HTERT RPE-1 (cell line): Measurements from ENCODE around the gene VAV2.

ENCODE experiments used
- in situ Hi-C: fragments of 300-500 bp; cut with MboI; formaldehyde crosslinking; loops from 4 replicates; pipeline ENCODE4 v1.14.3; 2020; ENCODE audit warnings: low sequenced_read_pairs

Gene VAV2

GRCh38 chr9:133857639-133858038, 134.5 kb downstream of the VAV2 start:
- in situ Hi-C loops: no loop called here

DNA sequence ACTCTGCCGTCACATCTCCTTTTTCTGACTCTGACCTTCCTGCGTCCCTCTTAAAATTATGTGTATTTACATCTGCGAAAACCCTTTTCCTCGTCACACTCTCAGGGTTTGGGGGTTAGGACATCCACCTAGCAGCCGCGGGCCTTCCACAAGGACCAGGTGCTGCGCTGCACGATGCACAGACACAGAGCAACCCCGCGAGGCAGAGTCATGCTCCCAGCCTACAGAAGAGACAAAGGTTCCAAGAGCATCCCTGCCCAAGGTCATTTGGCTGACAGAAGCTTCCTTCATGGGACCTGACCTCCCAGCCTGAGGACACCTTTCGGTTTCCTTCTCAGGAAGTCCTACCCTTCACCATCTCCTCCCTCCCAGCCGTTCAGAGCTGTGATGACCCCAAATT, 135.3 kb downstream of the VAV2 start:
- in situ Hi-C loops: no loop called here

GRCh38 chr9:133855802-133856521, 136.2 kb downstream of the VAV2 start:
- in situ Hi-C loops: no loop called here

DNA sequence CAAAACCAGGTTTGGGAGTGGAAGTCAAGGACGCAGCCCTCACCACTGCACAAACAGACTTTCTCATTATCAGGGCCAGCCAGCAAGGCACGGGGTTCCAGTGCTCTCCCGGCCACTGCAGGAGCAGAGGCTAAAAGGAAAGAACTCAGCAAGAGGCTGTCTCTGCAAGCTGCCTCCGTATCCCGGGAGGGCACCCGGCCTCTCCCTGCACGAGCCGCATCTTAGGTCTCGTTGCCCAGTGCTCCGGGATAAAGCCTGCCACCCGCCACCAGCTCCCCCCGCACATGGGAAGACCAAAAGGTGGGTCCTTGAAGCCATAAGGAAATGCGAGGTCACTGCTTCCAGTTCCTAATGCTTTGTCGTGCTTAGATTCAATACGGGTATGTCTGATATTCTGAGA, 136.8 kb downstream of the VAV2 start:
- in situ Hi-C loops: no loop called here

GRCh38 chr9:133854765-133855164, 137.4 kb downstream of the VAV2 start:
- in situ Hi-C loops: no loop called here

GRCh38 chr9:133854048-133854447, 138.1 kb downstream of the VAV2 start:
- in situ Hi-C loops: no loop called here

DNA sequence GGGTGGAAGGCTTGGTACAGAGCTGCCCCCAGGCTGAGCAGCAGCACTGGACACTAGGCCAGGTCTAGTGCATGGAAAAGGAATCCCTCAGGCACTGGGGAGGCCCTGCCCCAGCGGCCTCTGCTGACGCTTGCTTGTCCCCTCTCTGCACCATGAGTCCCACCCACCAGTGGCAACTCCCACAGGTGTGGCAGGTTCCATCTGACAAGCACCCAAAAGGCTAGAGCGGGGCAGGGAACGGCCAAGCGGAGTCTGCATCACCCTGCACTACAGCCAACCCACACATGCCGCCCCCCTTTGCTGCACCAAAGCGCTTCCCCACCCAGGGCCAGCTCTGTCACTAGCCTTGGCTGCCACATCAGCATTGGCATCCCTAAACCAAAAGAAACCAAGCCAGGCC, 138.8 kb downstream of the VAV2 start:
- in situ Hi-C loops: no loop called here

GRCh38 chr9:133852431-133852830, 139.7 kb downstream of the VAV2 start:
- in situ Hi-C loops: no loop called here

GRCh38 chr9:133851693-133852092, 140.4 kb downstream of the VAV2 start:
- in situ Hi-C loops: no loop called here

GRCh38 chr9:133850937-133851336, 141.2 kb downstream of the VAV2 start:
- in situ Hi-C loops: no loop called here

DNA sequence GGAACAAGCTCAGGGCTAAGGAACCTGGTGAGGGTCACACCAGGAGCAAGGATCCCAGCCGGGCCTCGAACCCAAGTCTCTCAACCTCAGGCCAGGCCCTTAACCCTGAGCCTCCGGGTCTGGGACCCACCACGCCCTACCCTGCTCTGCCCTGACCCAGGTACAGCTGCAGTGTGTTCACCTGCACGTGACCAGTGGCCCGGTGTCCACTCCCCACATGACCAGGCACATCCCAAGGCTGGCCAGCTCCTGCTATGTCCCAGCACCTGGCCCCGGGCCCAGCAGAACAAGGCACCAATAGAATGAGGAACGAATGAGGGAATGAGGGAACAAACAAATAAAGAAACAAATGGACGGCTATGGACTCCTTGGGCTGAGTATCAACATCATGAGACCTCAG, 142.0 kb downstream of the VAV2 start:
- in situ Hi-C loops: no loop called here

DNA sequence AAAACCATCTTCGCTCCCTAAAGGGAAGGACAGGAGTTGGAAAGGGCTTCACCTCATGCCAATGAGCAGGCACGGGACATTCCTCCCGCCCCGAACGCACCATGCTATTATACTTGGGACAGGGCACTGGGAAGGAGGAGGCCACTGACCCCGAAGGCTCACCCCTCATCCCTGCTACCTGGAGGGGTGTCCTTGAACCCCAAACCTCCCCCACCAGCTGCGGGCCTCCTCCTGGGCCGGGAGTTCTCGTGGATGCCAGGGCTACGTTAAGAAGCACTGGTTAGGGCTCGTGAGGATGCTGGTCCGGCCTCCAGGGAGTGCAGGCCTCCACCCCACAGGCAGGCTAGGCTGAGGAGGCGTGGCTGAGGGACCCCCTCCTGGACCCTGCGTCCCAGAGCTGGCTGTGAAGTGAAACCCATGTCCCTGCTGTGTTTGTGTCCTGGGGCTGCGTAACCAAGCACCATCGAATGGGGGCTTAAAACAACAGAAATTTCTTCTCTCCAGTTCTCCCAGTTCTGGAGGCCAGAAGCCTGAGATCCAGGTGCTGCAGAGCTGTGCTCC, 142.9 kb downstream of the VAV2 start:
- in situ Hi-C loops: no loop called here

DNA sequence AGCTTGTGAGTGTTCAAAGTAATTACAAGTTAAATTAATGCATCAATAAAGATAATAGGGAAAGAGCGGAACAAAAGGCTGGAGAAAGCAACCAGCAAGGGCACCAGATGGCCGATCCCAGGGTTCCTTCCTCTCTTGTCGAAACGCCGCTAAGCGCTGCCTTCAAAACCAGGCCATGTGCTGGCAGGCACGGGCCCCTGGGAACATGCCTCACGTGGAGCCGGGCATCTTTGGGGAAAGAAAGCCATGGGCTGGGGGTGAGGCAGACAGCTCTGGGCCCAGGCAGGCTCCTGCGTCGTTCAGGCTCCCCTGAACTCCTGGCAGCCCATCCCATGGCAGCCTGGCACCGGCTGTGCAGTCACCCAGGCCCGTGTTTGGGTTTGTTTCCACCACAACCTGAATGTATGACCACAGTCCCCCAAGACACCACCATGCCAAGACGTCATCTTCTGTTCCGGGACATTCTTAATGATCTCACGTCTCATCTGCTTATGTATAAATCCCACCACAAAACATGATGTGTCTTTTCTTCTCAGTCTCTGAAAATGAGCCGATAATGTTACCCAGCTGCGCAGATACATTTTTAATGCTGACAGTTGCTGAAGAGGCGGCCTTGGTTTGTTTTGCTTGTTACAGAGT, 143.5 kb downstream of the VAV2 start:
- in situ Hi-C loops: no loop called here

GRCh38 chr9:133846483-133847090, 145.5 kb downstream of the VAV2 start:
- in situ Hi-C loops: no loop called here

DNA sequence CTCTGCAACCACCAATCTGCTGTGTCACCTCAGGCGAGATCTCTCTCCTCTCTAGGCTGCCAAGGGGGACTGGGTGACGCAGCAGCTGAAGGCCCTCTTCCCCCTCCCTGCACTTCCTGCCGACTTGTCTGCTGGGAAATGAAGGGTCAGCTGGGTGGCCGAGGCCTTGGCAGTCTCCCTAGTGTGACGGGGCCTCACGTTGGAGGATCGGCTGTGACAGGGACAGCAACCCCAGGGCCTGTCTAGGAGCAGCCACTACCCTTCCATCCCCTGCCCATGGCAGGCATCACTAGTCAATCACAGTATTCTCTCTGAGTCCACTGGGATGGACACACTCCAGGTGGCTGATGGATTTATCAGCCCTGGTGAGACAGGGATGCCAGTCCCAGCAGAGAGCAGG, 146.7 kb downstream of the VAV2 start:
- in situ Hi-C loops: no loop called here

DNA sequence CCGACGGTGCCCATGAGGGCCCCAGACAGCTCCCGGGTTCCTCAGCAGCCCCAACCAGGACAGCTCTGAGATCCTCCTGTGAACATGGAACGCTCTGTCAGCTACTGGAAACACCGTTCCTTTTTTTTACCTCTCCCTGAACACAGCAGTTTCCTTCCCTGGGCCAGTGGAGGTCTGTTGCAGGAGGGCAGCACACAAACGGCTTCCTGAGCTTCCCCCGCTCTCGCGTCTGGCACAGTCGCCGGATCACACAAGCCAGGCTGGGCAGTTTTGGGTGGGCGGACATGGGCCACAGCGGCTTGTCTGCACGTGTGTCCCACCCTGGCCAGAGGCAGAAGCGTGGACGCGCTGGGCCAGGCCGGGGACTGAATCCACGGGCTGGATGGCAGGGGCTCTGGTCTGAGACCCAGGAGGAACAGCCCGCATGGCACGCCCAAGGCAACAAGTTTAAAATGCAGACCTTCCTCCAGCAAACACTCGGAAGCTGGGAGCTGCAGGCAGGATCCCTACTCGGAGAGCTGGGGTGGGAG, 147.2 kb downstream of the VAV2 start:
- in situ Hi-C loops: no loop called here

DNA sequence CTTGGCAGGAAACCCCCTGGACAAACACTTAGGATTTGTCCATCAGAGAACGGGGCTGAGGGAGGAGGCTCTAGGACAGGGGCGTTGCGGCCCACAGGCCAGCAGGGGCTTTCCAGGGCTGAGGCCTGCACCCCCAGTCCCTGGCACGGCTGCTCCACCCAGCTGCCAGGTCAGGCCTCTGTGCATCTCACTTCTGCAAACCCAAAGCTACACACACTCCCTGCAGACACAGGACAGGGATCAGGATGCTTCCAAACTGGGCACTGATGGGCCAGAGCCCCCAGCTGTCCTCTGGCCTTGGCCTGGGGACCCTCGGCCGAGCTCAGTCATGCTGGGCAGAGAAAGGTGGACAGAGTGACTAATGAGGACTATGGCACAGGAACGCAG, 147.7 kb downstream of the VAV2 start:
- in situ Hi-C loops: no loop called here

- in situ Hi-C loops: no loop called here
Observed at GRCh38 chr9:133843751-133844397, 148.2 kb downstream of the VAV2 start.

- in situ Hi-C loops: no loop called here
Observed at GRCh38 chr9:133843250-133843649, 148.9 kb downstream of the VAV2 start.

DNA sequence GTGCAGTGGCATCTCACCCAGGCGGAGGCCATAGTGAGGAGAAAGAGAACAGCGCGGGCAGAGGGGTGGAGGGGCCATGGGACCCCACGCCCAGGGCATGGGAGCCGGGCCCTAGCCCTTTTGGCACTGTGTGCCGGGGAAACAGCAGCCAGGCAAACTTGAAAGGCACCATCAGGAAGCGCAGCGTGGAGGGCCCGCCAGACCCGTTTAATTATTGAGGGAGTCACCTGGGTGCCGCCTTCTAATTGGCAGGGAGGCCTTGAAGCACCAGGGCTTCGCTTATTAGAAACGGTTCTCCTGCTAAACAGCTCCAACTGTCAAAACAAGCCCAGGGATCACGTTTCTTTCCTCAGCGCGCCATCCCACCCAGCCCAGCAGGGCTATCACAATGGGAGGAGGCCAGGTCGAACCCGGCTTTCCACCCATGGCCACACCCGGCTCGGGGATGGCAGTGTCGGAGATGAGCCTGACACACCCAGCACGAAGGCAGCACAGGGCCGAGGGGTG, 149.3 kb downstream of the VAV2 start:
- in situ Hi-C loops: no loop called here

GRCh38 chr9:133842174-133842573, 149.9 kb downstream of the VAV2 start:
- in situ Hi-C loops: no loop called here
